Kidney epithelial cell (primary cell): Measurements from ENCODE around the gene CSF1R. TPM values are rescaled to one million over a fixed set of nuclear protein-coding genes. Genes with fewer than 3 reads are reported as not detected.

Experiments
- DNase-seq: peaks from one replicate; pipeline ENCODE4 v3.0.0-alpha.2; 2010; ENCODE audit warnings: low read depth
- H3K27me3 ChIP-seq: 2 replicates; pipeline ENCODE4 v1.6.0; 2011; ENCODE audit warnings: low read length; ENCODE audit not compliant: control insufficient read depth, insufficient read depth
- H3K36me3 ChIP-seq: 2 replicates; pipeline ENCODE4 v1.5.1; 2011; ENCODE audit warnings: low read length; ENCODE audit not compliant: control insufficient read depth, insufficient read depth
- H3K4me3 ChIP-seq: 2 replicates; pipeline ENCODE4 v1.5.1; 2011; ENCODE audit warnings: low read depth, mild to moderate bottlenecking, control low read depth, low read length
- CTCF ChIP-seq: IDR thresholded peaks from 2 replicates; pipeline ENCODE4 v1.5.1; 2011; ENCODE audit warnings: mild to moderate bottlenecking, moderate library complexity, low read length, control low read depth, inconsistent platforms; ENCODE audit not compliant: insufficient read depth, poor library complexity, severe bottlenecking
- total RNA-seq: library from RNA; depleted of rRNA; stranded (reverse); fragments of >200 nt; gene quantifications from 2 replicates; pipeline ENCODE4 v1.2.3, GENCODE V29; 2015

Gene CSF1R
- total RNA-seq, 1 donor from 2014 or later, result 0.75 TPM

- H3K27me3 ChIP-seq, result no peaks in the 10 kb centered on the region
- H3K36me3 ChIP-seq, result peaks cover 3% of the 10 kb centered on the region
- DNase-seq, result no peak
- TF ChIP-seq CTCF, result no peak
- no peak overlapping the region for H3K4me3 ChIP-seq
Measured at GRCh38 chr5:150055326-150056074, 30.9 kb downstream of the CSF1R start.

GRCh38 chr5:150054569-150054968, 31.8 kb downstream of the CSF1R start:
- no peak overlapping the region for H3K4me3 ChIP-seq
- DNase-seq, result no peak
- no peaks in the 10 kb centered on the region for H3K27me3 ChIP-seq
- peaks cover 5% of the 10 kb centered on the region for H3K36me3 ChIP-seq
- no peak for TF ChIP-seq CTCF

- Histone ChIP-seq H3K4me3 (no peak overlapping the region), H3K36me3 (peaks cover 5% of the 10 kb centered on the region), H3K27me3 (no peaks in the 10 kb centered on the region)
- no peak for TF ChIP-seq CTCF
- no peak for DNase-seq
Measured at GRCh38 chr5:150053713-150054392, 32.5 kb downstream of the CSF1R start.

GRCh38 chr5:150052956-150053712, 33.2 kb downstream of the CSF1R start:
- Histone ChIP-seq H3K4me3 (no peak overlapping the region), H3K36me3 (peaks cover 5% of the 10 kb centered on the region), H3K27me3 (no peaks in the 10 kb centered on the region)
- no peak for TF ChIP-seq CTCF
- DNase-seq, result peak; percentile 72

- TF ChIP-seq CTCF, result no peak
- no peak for DNase-seq
- H3K36me3 ChIP-seq, result peaks cover 5% of the 10 kb centered on the region
- H3K27me3 ChIP-seq, result no peaks in the 10 kb centered on the region
- no peak overlapping the region for H3K4me3 ChIP-seq
Measured at GRCh38 chr5:150052226-150052955, 34.0 kb downstream of the CSF1R start.
